K562 (cell line): Measurements from ENCODE around the gene TBX19.

Source experiments
- ARHGAP35 ChIP-seq: fragments of 450-650 bp; IDR thresholded peaks from 2 replicates; pipeline ENCODE4 v1.6.1; 2018; ENCODE audit not compliant: partially characterized antibody
- CTCF ChIP-seq, 3 experiments: IDR thresholded peaks in 2 of 3; conservative IDR thresholded peaks in 1 of 3; 2 replicates each; pipeline ENCODE4 v1.5.1; 2011 to 2012; ENCODE audit warnings: low read length in 3 of 3, mild to moderate bottlenecking in 3 of 3, control low read depth in 2 of 3, improper control_type of control experiment in 1 of 3, inconsistent platforms in 1 of 3, low read depth in 1 of 3, mixed read lengths in 1 of 3, moderate library complexity in 1 of 3; ENCODE audit not compliant: insufficient read depth in 2 of 3
- KDM1A ChIP-seq, 2 experiments: fragments of 450-650 bp; IDR thresholded peaks; 2 replicates each; pipeline ENCODE4 v1.6.1; 2016; ENCODE audit warnings: mild to moderate bottlenecking in 2 of 2
- MAX ChIP-seq: sonication (generic); formaldehyde crosslinking; IDR thresholded peaks from 2 replicates; pipeline ENCODE4 v1.9.0; 2022; ENCODE audit warnings: mild to moderate bottlenecking, missing genetic modification reagents
- NONO ChIP-seq, 2 experiments: fragments of 200-400 bp in 1 of 2; fragments of 450-650 bp in 1 of 2; formaldehyde crosslinking in 1 of 2; IDR thresholded peaks; 2 replicates each; pipeline ENCODE4 v1.6.1; 2017; ENCODE audit warnings: low read depth in 2 of 2, mild to moderate bottlenecking in 2 of 2, moderate library complexity in 2 of 2, low read length in 1 of 2
- POLR2A ChIP-seq: fragments of 450-650 bp; conservative IDR thresholded peaks from 2 replicates; pipeline ENCODE4 v1.6.1; 2016
- SNRNP70 ChIP-seq: fragments of 200-400 bp; formaldehyde crosslinking; optimal IDR thresholded peaks from 2 replicates; pipeline ENCODE3; 2017; ENCODE audit warnings: low read depth, low read length
- SRF ChIP-seq, 2 experiments: fragments of 250-450, 450-650 bp in 1 of 2; sonication (Bioruptor Pico) in 1 of 2; sonication (generic) in 1 of 2; formaldehyde crosslinking; IDR thresholded peaks; 2 replicates each; pipeline versions ENCODE4 v1.5.0 to v1.5.1; 2020 to 2022; ENCODE audit warnings: mild to moderate bottlenecking in 1 of 2, missing genetic modification reagents in 1 of 2
- STAT6 ChIP-seq: sonication (generic); formaldehyde crosslinking; IDR thresholded peaks from 2 replicates; pipeline ENCODE4 v1.8.1; 2023; ENCODE audit warnings: mild to moderate bottlenecking, missing genetic modification reagents
- ZFX ChIP-seq: sonication (generic); formaldehyde crosslinking; IDR thresholded peaks from 2 replicates; pipeline ENCODE4 v1.8.0; 2022; ENCODE audit warnings: mild to moderate bottlenecking, missing genetic modification reagents, moderate library complexity
- ZNF174 ChIP-seq: fragments of 250-450 bp; sonication (Bioruptor Pico); IDR thresholded peaks from 2 replicates; pipeline ENCODE4 v1.4.0; 2020; ENCODE audit warnings: mild to moderate bottlenecking
- ZNF274 ChIP-seq: IDR thresholded peaks from 2 replicates; pipeline ENCODE4 v1.6.1; 2011; ENCODE audit warnings: low read depth, mild to moderate bottlenecking, low read length, moderate library complexity, borderline replicate concordance
- ZNF589 ChIP-seq: fragments of 200-800 bp; sonication (Bioruptor generic); IDR thresholded peaks from 2 replicates; pipeline ENCODE4 v1.6.1; 2016; ENCODE audit warnings: low read depth, missing genetic modification characterization, missing compliant biosample characterization

GRCh38 chr1:168298446-168298845 lies 17.8 kb downstream of the TBX19 start:
- TF ChIP-seq MAX (CRISPR knock-in tag) (no peak), SNRNP70 (no peak), ZFX (CRISPR knock-in tag) (no peak), CTCF (IDR thresholded peaks at IDR 0.05 in 2 of 3, conservative IDR thresholded peaks at IDR 0.05 in 1 of 3; ENCODE audit: insufficient read depth in 2 of 3, low read depth in 1 of 3, low read length in 3 of 3) (no peak), ARHGAP35 (no peak), ZNF174 (no peak), ZNF589 (CRISPR knock-in tag) (no peak), NONO (IDR thresholded peaks at IDR 0.05; ENCODE audit: low read depth in 2 of 2, low read length in 1 of 2) (no peak), KDM1A (IDR thresholded peaks at IDR 0.05) (no peak), ZNF274 (no peak), POLR2A (no peak), SRF (CRISPR knock-in tag; IDR thresholded peaks at IDR 0.05) (no peak), STAT6 (no peak)
